A549 (cell line): ENCODE results near the gene MYH13. TPM values are rescaled to one million over a fixed set of nuclear protein-coding genes. Genes with fewer than 3 reads are reported as not detected.

Source experiments
- ATAC-seq, 2 experiments: fragments of 200-7000 bp in 1 of 2; fragments of >200 bp in 1 of 2; cut with Nextera tagmentation in 1 of 2; cut with Tn5 transposase in 1 of 2; 3 replicates each; pipeline versions ENCODE4 v1.8.0 to v1.9.1; 2018 to 2020; ENCODE audit warnings: mild to moderate bottlenecking in 1 of 2, moderate library complexity in 1 of 2
- CTCF ChIA-PET: fragments of 300-600 bp; sonication (Branson Sonifier 250); formaldehyde crosslinking; extraction: SDS; loops from one replicate; lab custom pipeline; 2021; ENCODE audit warnings: antibody characterized with exemption, inconsistent platforms; lab: Yijun Ruan, JAX
- POLR2A ChIA-PET: fragments of 350-600 bp; formaldehyde crosslinking; extraction: SDS; loops from one replicate; lab custom pipeline; 2021; ENCODE audit warnings: antibody characterized with exemption, inconsistent platforms; lab: Yijun Ruan, JAX
- DNase-seq, 2 experiments: peaks; one replicate each; pipeline versions ENCODE4 v3.0.0 to v3.0.0-alpha.2; 2011 to 2016; ENCODE audit warnings: low read depth in 1 of 2, low spot score in 1 of 2
- FAIRE-seq: peaks from 2 replicates; lab custom pipeline; 2011; peaks lifted over from hg19 to GRCh38; lab: Jason Lieb, UNC
- H3K27ac ChIP-seq, 2 experiments: fragments of >200 bp; sonication (Bioruptor Twin); formaldehyde crosslinking; 3 replicates each; pipeline ENCODE4 v1.5.1; 2016 to 2017
- H3K4me1 ChIP-seq: fragments of >200 bp; sonication (Bioruptor Twin); formaldehyde crosslinking; 3 replicates; pipeline ENCODE4 v1.6.1; 2016
- H3K4me2 ChIP-seq: fragments of >200 bp; sonication (Bioruptor Twin); formaldehyde crosslinking; 3 replicates; pipeline ENCODE4 v1.6.1; 2016
- H3K4me3 ChIP-seq: fragments of >200 bp; sonication (Bioruptor Twin); formaldehyde crosslinking; 3 replicates; pipeline ENCODE4 v1.5.1; 2016
- H3K9me3 ChIP-seq: fragments of >200 bp; sonication (Bioruptor Twin); formaldehyde crosslinking; 3 replicates; pipeline ENCODE4 v1.6.1; 2016
- CHD2 ChIP-seq: fragments of 150-350 bp; IDR thresholded peaks from 2 replicates; pipeline ENCODE4 v1.6.1; 2014; ENCODE audit warnings: low read length; ENCODE audit not compliant: partially characterized antibody
- EHF ChIP-seq: fragments of 250-450 bp; sonication (Bioruptor Pico); IDR thresholded peaks from 2 replicates; pipeline ENCODE4 v1.5.0; 2020; ENCODE audit warnings: mild to moderate bottlenecking
- EP300 ChIP-seq, 2 experiments: fragments of >200 bp; sonication (Bioruptor Twin); formaldehyde crosslinking; IDR thresholded peaks; 2 replicates in 1 of 2; 3 replicates in 1 of 2; pipeline ENCODE4 v1.6.1; 2016 to 2017
- FOSB ChIP-seq: fragments of 250-450 bp; sonication (Bioruptor Pico); IDR thresholded peaks from 2 replicates; pipeline ENCODE4 v1.5.0; 2020; ENCODE audit warnings: mild to moderate bottlenecking, moderate library complexity
- FOSL2 ChIP-seq, 2 experiments: fragments of 450-650 bp in 1 of 2; fragments of >200 bp in 1 of 2; sonication (Bioruptor Twin) in 1 of 2; formaldehyde crosslinking; IDR thresholded peaks; 2 replicates each; pipeline versions ENCODE4 v1.5.0 to v1.6.1; 2016 to 2020; ENCODE audit warnings: mild to moderate bottlenecking in 1 of 2, moderate library complexity in 1 of 2
- HDAC2 ChIP-seq: fragments of 200-600 bp; sonication (generic); IDR thresholded peaks from 2 replicates; pipeline ENCODE4 v1.6.1; 2016
- HEYL ChIP-seq: fragments of 250-450 bp; sonication (Bioruptor Pico); IDR thresholded peaks from 2 replicates; pipeline ENCODE4 v1.8.0; 2021; ENCODE audit warnings: mild to moderate bottlenecking, moderate library complexity
- KDM1A ChIP-seq: fragments of 200-600 bp; sonication (generic); IDR thresholded peaks from 2 replicates; pipeline ENCODE4 v1.6.1; 2016; ENCODE audit warnings: low read depth, mild to moderate bottlenecking
- KDM5A ChIP-seq: fragments of 200-600 bp; sonication (generic); IDR thresholded peaks from 2 replicates; pipeline ENCODE4 v1.6.1; 2016; ENCODE audit warnings: antibody characterized with exemption, mild to moderate bottlenecking
- MAFK ChIP-seq: fragments of 450-650 bp; IDR thresholded peaks from 2 replicates; pipeline ENCODE4 v1.6.1; 2014; ENCODE audit not compliant: partially characterized antibody
- MAZ ChIP-seq: fragments of 150-350 bp; IDR thresholded peaks from 2 replicates; pipeline ENCODE4 v1.6.1; 2014; ENCODE audit warnings: antibody characterized with exemption, low read depth, low read length, borderline replicate concordance
- MYC ChIP-seq: IDR thresholded peaks from 2 replicates; pipeline ENCODE4 v1.6.1; 2012; ENCODE audit warnings: mild to moderate bottlenecking, inconsistent platforms, low read length, improper control_type of control experiment, borderline replicate concordance
- NR3C1 ChIP-seq: fragments of >200 bp; sonication (Bioruptor Twin); formaldehyde crosslinking; IDR thresholded peaks from 3 replicates; pipeline ENCODE4 v1.6.1; 2017
- PHF8 ChIP-seq: fragments of 200-600 bp; sonication (generic); IDR thresholded peaks from 2 replicates; pipeline ENCODE4 v1.6.1; 2016; ENCODE audit warnings: low read depth, mild to moderate bottlenecking, antibody characterized with exemption, moderate library complexity, borderline replicate concordance
- POLR2A ChIP-seq: IDR thresholded peaks from 2 replicates; pipeline ENCODE4 v1.6.1; 2012; ENCODE audit warnings: mild to moderate bottlenecking, low read length
- RAD21 ChIP-seq, 2 experiments: fragments of >200 bp in 1 of 2; sonication (Bioruptor Twin) in 1 of 2; formaldehyde crosslinking in 1 of 2; IDR thresholded peaks in 1 of 2; conservative IDR thresholded peaks in 1 of 2; 2 replicates in 1 of 2; 3 replicates in 1 of 2; pipeline ENCODE4 v1.6.1; 2012 to 2018; ENCODE audit warnings: inconsistent platforms in 1 of 2
- RARB ChIP-seq: fragments of 250-450 bp; sonication (Bioruptor Pico); IDR thresholded peaks from 2 replicates; pipeline ENCODE4 v1.8.0; 2021; ENCODE audit warnings: mild to moderate bottlenecking, moderate library complexity
- RNF2 ChIP-seq: fragments of 200-600 bp; sonication (generic); IDR thresholded peaks from 2 replicates; pipeline ENCODE4 v1.6.1; 2016; ENCODE audit warnings: low read depth, mild to moderate bottlenecking, antibody characterized with exemption, moderate library complexity, borderline replicate concordance
- SREBF2 ChIP-seq: fragments of 450-650 bp; IDR thresholded peaks from 2 replicates; pipeline ENCODE4 v1.6.1; 2014; ENCODE audit warnings: mild to moderate bottlenecking, moderate library complexity
- TFCP2L1 ChIP-seq: fragments of 250-450 bp; sonication (Bioruptor Pico); IDR thresholded peaks from 2 replicates; pipeline ENCODE4 v1.5.0; 2021; ENCODE audit warnings: mild to moderate bottlenecking
- TP53 ChIP-seq: fragments of 250-450 bp; sonication (Bioruptor Pico); IDR thresholded peaks from 2 replicates; pipeline ENCODE4 v1.5.0; 2021; ENCODE audit warnings: mild to moderate bottlenecking, moderate library complexity
- ZNF302 ChIP-seq: fragments of 250-450 bp; sonication (Bioruptor Pico); IDR thresholded peaks from 2 replicates; pipeline ENCODE4 v1.9.0; 2021; ENCODE audit warnings: inconsistent platforms, mild to moderate bottlenecking, moderate library complexity
- ZSCAN20 ChIP-seq: fragments of 250-450 bp; sonication (Bioruptor Pico); IDR thresholded peaks from 2 replicates; pipeline ENCODE4 v1.8.0; 2022; ENCODE audit warnings: mild to moderate bottlenecking, moderate library complexity
- WGBS: methylation state at CpG from one replicate; pipeline ENCODE4 v1.1.6; 2017; ENCODE audit errors: missing lambda C conversion rate; 5-methylcytosine and 5-hydroxymethylcytosine counted together
- polyA plus RNA-seq, 4 experiments: library from polyadenylated mRNA; depleted of rRNA in 3 of 4; stranded (reverse); fragments of >200 nt; fragmentation: RNase III in 1 of 4; extraction: RNeasy Plus Mini Kit Qiagen cat#74134 plus additional on column Dnase treatment in 1 of 4; gene quantifications; 2 replicates in 3 of 4; 3 replicates in 1 of 4; pipeline ENCODE4 v1.2.3, GENCODE V29; 2011 to 2017
- TF ChIP-seq, protein P1 (sequence below): IDR thresholded peaks from 2 replicates; pipeline ENCODE4 v1.6.1; 2012; ENCODE audit warnings: low read depth, borderline replicate concordance
- TF ChIP-seq, protein P2 (sequence below): fragments of 250-450 bp; sonication (Bioruptor Pico); IDR thresholded peaks from 2 replicates; pipeline ENCODE4 v1.5.0; 2020; ENCODE audit warnings: low read depth, mild to moderate bottlenecking, moderate library complexity
- TF ChIP-seq, protein P3 (sequence below): fragments of 250-450 bp; sonication (Bioruptor Pico); IDR thresholded peaks from 2 replicates; pipeline ENCODE4 v1.5.0; 2021; ENCODE audit warnings: mild to moderate bottlenecking, moderate library complexity, borderline replicate concordance
- TF ChIP-seq, protein P4 (sequence below): fragments of 150-350 bp; IDR thresholded peaks from 2 replicates; pipeline ENCODE4 v1.6.1; 2014; ENCODE audit warnings: low read depth, mild to moderate bottlenecking, low read length
- TF ChIP-seq, protein P5 (sequence below): fragments of 450-650 bp; IDR thresholded peaks from 2 replicates; pipeline ENCODE4 v1.6.1; 2014; ENCODE audit warnings: antibody characterized with exemption
- TF ChIP-seq, protein P6 (sequence below): fragments of 200-600 bp; sonication (generic); IDR thresholded peaks from 2 replicates; pipeline ENCODE4 v1.6.1; 2016; ENCODE audit warnings: antibody characterized with exemption, mild to moderate bottlenecking, moderate library complexity

Gene MYH13
- polyA plus RNA-seq, 2 of the 4 experiments (the other 2 are of a cell fraction), result not detected

DNA sequence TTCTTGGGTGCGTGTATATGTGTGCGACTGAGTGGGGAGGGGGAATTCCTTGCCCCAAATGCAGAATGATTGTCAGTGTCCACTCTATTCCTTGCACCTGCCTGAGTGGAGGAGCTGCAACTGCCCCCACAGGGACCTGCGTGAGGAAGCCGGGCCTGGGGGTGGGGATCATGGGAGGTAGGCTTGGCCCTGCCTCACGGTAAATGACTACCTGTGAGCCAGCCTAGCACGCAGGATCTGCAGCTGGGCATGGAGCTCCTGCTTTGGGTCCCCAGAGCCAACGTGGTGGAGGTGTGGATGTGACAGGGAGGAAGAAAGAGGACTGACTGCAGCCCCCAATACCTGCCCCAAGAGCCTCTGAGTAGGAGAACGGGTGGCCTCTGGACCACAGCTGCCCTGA lies 97.4 kb downstream of the MYH13 start:
- no peak for TF ChIP-seq ZNF302 (CRISPR knock-in tag)
- no peak for TF ChIP-seq MAFK
- TF ChIP-seq ZSCAN20 (CRISPR knock-in tag), result no peak
- no peak for TF ChIP-seq PHF8
- no peak for TF ChIP-seq TP53 (CRISPR knock-in tag)
- TF ChIP-seq EHF (CRISPR knock-in tag), result no peak
- TF ChIP-seq, protein P1, sequence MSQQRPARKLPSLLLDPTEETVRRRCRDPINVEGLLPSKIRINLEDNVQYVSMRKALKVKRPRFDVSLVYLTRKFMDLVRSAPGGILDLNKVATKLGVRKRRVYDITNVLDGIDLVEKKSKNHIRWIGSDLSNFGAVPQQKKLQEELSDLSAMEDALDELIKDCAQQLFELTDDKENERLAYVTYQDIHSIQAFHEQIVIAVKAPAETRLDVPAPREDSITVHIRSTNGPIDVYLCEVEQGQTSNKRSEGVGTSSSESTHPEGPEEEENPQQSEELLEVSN, result no peak
- TF ChIP-seq MAZ, result no peak
- TF ChIP-seq, protein P2, sequence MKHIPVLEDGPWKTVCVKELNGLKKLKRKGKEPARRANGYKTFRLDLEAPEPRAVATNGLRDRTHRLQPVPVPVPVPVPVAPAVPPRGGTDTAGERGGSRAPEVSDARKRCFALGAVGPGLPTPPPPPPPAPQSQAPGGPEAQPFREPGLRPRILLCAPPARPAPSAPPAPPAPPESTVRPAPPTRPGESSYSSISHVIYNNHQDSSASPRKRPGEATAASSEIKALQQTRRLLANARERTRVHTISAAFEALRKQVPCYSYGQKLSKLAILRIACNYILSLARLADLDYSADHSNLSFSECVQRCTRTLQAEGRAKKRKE (CRISPR knock-in tag), result no peak
- TF ChIP-seq, protein P3, sequence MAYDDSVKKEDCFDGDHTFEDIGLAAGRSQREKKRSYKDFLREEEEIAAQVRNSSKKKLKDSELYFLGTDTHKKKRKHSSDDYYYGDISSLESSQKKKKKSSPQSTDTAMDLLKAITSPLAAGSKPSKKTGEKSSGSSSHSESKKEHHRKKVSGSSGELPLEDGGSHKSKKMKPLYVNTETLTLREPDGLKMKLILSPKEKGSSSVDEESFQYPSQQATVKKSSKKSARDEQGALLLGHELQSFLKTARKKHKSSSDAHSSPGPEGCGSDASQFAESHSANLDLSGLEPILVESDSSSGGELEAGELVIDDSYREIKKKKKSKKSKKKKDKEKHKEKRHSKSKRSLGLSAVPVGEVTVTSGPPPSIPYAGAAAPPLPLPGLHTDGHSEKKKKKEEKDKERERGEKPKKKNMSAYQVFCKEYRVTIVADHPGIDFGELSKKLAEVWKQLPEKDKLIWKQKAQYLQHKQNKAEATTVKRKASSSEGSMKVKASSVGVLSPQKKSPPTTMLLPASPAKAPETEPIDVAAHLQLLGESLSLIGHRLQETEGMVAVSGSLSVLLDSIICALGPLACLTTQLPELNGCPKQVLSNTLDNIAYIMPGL (CRISPR knock-in tag), result no peak
- no peak for TF ChIP-seq RNF2
- no peak for TF ChIP-seq SREBF2
- TF ChIP-seq, protein P4, sequence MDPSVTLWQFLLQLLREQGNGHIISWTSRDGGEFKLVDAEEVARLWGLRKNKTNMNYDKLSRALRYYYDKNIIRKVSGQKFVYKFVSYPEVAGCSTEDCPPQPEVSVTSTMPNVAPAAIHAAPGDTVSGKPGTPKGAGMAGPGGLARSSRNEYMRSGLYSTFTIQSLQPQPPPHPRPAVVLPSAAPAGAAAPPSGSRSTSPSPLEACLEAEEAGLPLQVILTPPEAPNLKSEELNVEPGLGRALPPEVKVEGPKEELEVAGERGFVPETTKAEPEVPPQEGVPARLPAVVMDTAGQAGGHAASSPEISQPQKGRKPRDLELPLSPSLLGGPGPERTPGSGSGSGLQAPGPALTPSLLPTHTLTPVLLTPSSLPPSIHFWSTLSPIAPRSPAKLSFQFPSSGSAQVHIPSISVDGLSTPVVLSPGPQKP, result no peak
- TF ChIP-seq POLR2A, result no peak
- no peak for TF ChIP-seq RAD21 (conservative IDR thresholded peaks at IDR 0.05 in 1 of 2, IDR thresholded peaks at IDR 0.05 in 1 of 2)
- TF ChIP-seq NR3C1, result no peak
- no peak overlapping the region for H3K27ac ChIP-seq
- H3K4me1 ChIP-seq, result no peaks in the 10 kb centered on the region
- H3K9me3 ChIP-seq, result 0 out of 3 replicates have a peak, but pooled peaks cover 4% of the 10 kb centered on the region
- CTCF ChIA-PET, result interaction anchor here (1.0 kb wide), 1 partner anchor 547 kb away, joined by 3 read pairs; no protein-coding TSS in a partner anchor
- 32% methylated on average over 8 of the region's 8 CpGs for WGBS
- FAIRE-seq (no peak), DNase-seq (no peak), ATAC-seq (peak in 1 of 2 experiments; percentile 16; a peak in 1 of 6 replicates)
- no peak overlapping the region for H3K4me3 ChIP-seq
- POLR2A ChIA-PET, result interaction anchor here (0.6 kb wide), 1 partner anchor 234 kb away, joined by 4 read pairs; no protein-coding TSS in a partner anchor
- no peak overlapping the region for H3K4me2 ChIP-seq

DNA sequence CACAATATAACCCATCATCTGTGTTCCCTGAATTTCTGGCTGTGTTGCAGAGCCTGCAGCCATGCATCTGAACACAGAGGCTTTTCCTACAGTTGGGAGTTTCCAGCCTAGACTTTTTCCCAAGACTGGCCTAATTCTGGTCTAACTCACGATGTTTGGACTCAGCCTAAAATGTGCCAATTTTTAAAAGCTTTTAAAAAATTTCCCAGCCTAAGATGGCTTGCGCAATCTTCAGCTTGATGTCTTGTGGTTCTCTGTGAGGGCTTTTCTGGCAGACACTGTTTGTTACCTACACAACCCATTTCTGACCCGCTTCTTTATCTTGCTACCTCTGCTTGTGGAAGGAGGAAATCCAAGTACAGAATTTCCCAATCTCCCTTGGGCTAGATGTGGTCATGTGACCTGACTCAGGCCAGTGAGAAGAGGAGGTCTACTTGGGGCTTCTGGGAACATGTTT lies 101.7 kb downstream of the MYH13 start:
- FAIRE-seq (no peak), DNase-seq (no peak), ATAC-seq (no peak)
- WGBS, result 36% methylated on average over 3 of the region's 3 CpGs
- H3K4me1 ChIP-seq, result no peaks in the 10 kb centered on the region
- POLR2A ChIA-PET, result no interaction called here
- no peak overlapping the region for H3K4me3 ChIP-seq
- CTCF ChIA-PET, result interaction anchor here (0.7 to 1.2 kb wide), 2 partner anchors 25 to 239 kb away, joined by 4 read pairs; no protein-coding TSS in a partner anchor
- H3K9me3 ChIP-seq, result 0 out of 3 replicates have a peak, but pooled peaks cover 4% of the 10 kb centered on the region
- H3K27ac ChIP-seq, result no peak overlapping the region
- H3K4me2 ChIP-seq, result no peak overlapping the region
- TF ChIP-seq RARB (CRISPR knock-in tag) (no peak), EP300 (IDR thresholded peaks at IDR 0.05) (no peak), FOSL2 (IDR thresholded peaks at IDR 0.05) (no peak), FOSL2 (CRISPR knock-in tag; IDR thresholded peaks at IDR 0.05) (no peak), HEYL (CRISPR knock-in tag) (no peak), KDM5A (no peak), EHF (CRISPR knock-in tag) (no peak), FOSB (no peak), MYC (no peak), CHD2 (no peak), KDM1A (no peak), HDAC2 (no peak), TFCP2L1 (CRISPR knock-in tag) (no peak)
- TF ChIP-seq, protein P5, sequence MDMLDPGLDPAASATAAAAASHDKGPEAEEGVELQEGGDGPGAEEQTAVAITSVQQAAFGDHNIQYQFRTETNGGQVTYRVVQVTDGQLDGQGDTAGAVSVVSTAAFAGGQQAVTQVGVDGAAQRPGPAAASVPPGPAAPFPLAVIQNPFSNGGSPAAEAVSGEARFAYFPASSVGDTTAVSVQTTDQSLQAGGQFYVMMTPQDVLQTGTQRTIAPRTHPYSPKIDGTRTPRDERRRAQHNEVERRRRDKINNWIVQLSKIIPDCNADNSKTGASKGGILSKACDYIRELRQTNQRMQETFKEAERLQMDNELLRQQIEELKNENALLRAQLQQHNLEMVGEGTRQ, result 0 out of 2 replicates have a peak, but pooled peaks have one; percentile 17
- TF ChIP-seq, protein P6, sequence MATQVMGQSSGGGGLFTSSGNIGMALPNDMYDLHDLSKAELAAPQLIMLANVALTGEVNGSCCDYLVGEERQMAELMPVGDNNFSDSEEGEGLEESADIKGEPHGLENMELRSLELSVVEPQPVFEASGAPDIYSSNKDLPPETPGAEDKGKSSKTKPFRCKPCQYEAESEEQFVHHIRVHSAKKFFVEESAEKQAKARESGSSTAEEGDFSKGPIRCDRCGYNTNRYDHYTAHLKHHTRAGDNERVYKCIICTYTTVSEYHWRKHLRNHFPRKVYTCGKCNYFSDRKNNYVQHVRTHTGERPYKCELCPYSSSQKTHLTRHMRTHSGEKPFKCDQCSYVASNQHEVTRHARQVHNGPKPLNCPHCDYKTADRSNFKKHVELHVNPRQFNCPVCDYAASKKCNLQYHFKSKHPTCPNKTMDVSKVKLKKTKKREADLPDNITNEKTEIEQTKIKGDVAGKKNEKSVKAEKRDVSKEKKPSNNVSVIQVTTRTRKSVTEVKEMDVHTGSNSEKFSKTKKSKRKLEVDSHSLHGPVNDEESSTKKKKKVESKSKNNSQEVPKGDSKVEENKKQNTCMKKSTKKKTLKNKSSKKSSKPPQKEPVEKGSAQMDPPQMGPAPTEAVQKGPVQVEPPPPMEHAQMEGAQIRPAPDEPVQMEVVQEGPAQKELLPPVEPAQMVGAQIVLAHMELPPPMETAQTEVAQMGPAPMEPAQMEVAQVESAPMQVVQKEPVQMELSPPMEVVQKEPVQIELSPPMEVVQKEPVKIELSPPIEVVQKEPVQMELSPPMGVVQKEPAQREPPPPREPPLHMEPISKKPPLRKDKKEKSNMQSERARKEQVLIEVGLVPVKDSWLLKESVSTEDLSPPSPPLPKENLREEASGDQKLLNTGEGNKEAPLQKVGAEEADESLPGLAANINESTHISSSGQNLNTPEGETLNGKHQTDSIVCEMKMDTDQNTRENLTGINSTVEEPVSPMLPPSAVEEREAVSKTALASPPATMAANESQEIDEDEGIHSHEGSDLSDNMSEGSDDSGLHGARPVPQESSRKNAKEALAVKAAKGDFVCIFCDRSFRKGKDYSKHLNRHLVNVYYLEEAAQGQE, result no peak
